Mesenchymal stem cell (in vitro differentiated cells and primary cell): ENCODE data around the gene CFDP1.
A peak's percentile ranks its signal among the peaks of the same experiment; 100 is the strongest.
"Not testable (repeated sequence)": the region's sequence is repeated elsewhere in the genome, so short reads cannot be mapped to it uniquely, and the experiment has no call there.

Experiments
- DNase-seq: peaks from one replicate; pipeline ENCODE4 v3.0.0-alpha.2; 2013
- H2AFZ ChIP-seq: one replicate; pipeline ENCODE4 v1.6.1; 2013; ENCODE audit warnings: low read depth, mild to moderate bottlenecking, control low read depth, inconsistent platforms, low read length, moderate library complexity
- H2AK5ac ChIP-seq: 2 replicates; pipeline ENCODE4 v1.6.1; 2013; ENCODE audit warnings: low read length, moderate library complexity, mild to moderate bottlenecking, inconsistent platforms; ENCODE audit not compliant: severe bottlenecking
- H2BK120ac ChIP-seq: one replicate; pipeline ENCODE4 v1.6.1; 2013; ENCODE audit warnings: low read depth, mild to moderate bottlenecking, inconsistent platforms, low read length, moderate library complexity
- H2BK12ac ChIP-seq, 2 experiments: one replicate each; pipeline ENCODE4 v1.6.1; 2013; ENCODE audit warnings: inconsistent platforms in 2 of 2, low read length in 2 of 2, mild to moderate bottlenecking in 2 of 2, moderate library complexity in 2 of 2, control low read depth in 1 of 2
- H2BK15ac ChIP-seq: one replicate; pipeline ENCODE4 v1.6.1; 2013; ENCODE audit warnings: mild to moderate bottlenecking, low read depth, inconsistent platforms; ENCODE audit not compliant: poor library complexity, severe bottlenecking
- H2BK5ac ChIP-seq: 2 replicates; pipeline ENCODE4 v1.6.1; 2013; ENCODE audit warnings: low read depth, mild to moderate bottlenecking, low read length, control low read depth, inconsistent platforms; ENCODE audit not compliant: poor library complexity, severe bottlenecking
- H3K14ac ChIP-seq, 2 experiments: one replicate each; pipeline ENCODE4 v1.6.1; 2013; ENCODE audit warnings: inconsistent platforms in 2 of 2, low read length in 2 of 2, control low read depth in 1 of 2, mild to moderate bottlenecking in 1 of 2, moderate library complexity in 1 of 2
- H3K18ac ChIP-seq, 2 experiments: one replicate each; pipeline ENCODE4 v1.6.1; 2013; ENCODE audit warnings: inconsistent platforms in 2 of 2, low read length in 2 of 2, control low read depth in 1 of 2, low read depth in 1 of 2, mild to moderate bottlenecking in 1 of 2
- H3K23ac ChIP-seq, 2 experiments: one replicate each; pipeline ENCODE4 v1.6.1; 2013; ENCODE audit warnings: inconsistent platforms in 2 of 2, low read length in 2 of 2, mild to moderate bottlenecking in 2 of 2, moderate library complexity in 2 of 2, control low read depth in 1 of 2
- H3K27ac ChIP-seq: 2 replicates; pipeline ENCODE4 v1.5.1; 2013; ENCODE audit warnings: mild to moderate bottlenecking, moderate library complexity, low read length, control low read depth, inconsistent platforms; ENCODE audit not compliant: poor library complexity, severe bottlenecking
- H3K27me3 ChIP-seq, 2 experiments: 2 replicates each; pipeline versions ENCODE4 v1.6.1 to v1.7.0; 2013; ENCODE audit warnings: low read length in 2 of 2, mild to moderate bottlenecking in 2 of 2, moderate library complexity in 2 of 2, control low read depth in 1 of 2, inconsistent platforms in 1 of 2; ENCODE audit not compliant: control insufficient read depth in 1 of 2, insufficient read depth in 1 of 2
- H3K36me3 ChIP-seq, 2 experiments: 2 replicates each; pipeline versions ENCODE4 v1.6.1 to v1.7.0; 2013; ENCODE audit warnings: low read length in 2 of 2, control low read depth in 1 of 2, inconsistent platforms in 1 of 2, low read depth in 1 of 2, mild to moderate bottlenecking in 1 of 2; ENCODE audit not compliant: insufficient read depth in 2 of 2, control insufficient read depth in 1 of 2
- H3K4ac ChIP-seq, 2 experiments: one replicate each; pipeline ENCODE4 v1.6.1; 2013; ENCODE audit warnings: inconsistent platforms in 2 of 2, low read length in 2 of 2, mild to moderate bottlenecking in 2 of 2, moderate library complexity in 2 of 2, control low read depth in 1 of 2, low read depth in 1 of 2
- H3K4me1 ChIP-seq: 2 replicates; pipeline ENCODE4 v1.6.1; 2013; ENCODE audit warnings: low read depth, low read length, control low read depth; ENCODE audit not compliant: control insufficient read depth, insufficient read depth
- H3K4me2 ChIP-seq: 2 replicates; pipeline ENCODE4 v1.6.1; 2013; ENCODE audit warnings: low read length, mild to moderate bottlenecking, inconsistent platforms; ENCODE audit not compliant: poor library complexity, severe bottlenecking
- H3K4me3 ChIP-seq, 2 experiments: 2 replicates each; pipeline versions ENCODE4 v1.5.1 to v1.7.0; 2013; ENCODE audit warnings: low read length in 2 of 2, mild to moderate bottlenecking in 2 of 2, control low read depth in 1 of 2, low read depth in 1 of 2; ENCODE audit not compliant: insufficient read depth in 1 of 2
- H3K79me1 ChIP-seq: replicated peaks from 2 replicates; pipeline ENCODE4 v1.6.1; 2013; ENCODE audit warnings: mild to moderate bottlenecking, control low read depth, low read length, inconsistent platforms; ENCODE audit not compliant: poor library complexity, severe bottlenecking
- H3K9ac ChIP-seq: 2 replicates; pipeline ENCODE4 v1.7.0; 2013; ENCODE audit warnings: mild to moderate bottlenecking, low read length, moderate library complexity
- H3K9me3 ChIP-seq: 2 replicates; pipeline ENCODE4 v1.7.0; 2013; ENCODE audit warnings: mild to moderate bottlenecking, low read length; ENCODE audit not compliant: control insufficient read depth
- H4K8ac ChIP-seq: one replicate; pipeline ENCODE4 v1.6.1; 2013; ENCODE audit warnings: inconsistent platforms, mild to moderate bottlenecking, low read length, moderate library complexity
- H4K91ac ChIP-seq: one replicate; pipeline ENCODE4 v1.6.1; 2013; ENCODE audit warnings: mild to moderate bottlenecking, low read length, inconsistent platforms
- WGBS: methylation state at CpG from one replicate; pipeline ENCODE4 v1.1.7; 2013; ENCODE audit warnings: mixed read lengths; 5-methylcytosine and 5-hydroxymethylcytosine counted together

The CFDP1 gene

GRCh38 chr16:75433732-75434413, 570 bp upstream of the CFDP1 start:
- Histone ChIP-seq H3K4me2 (peak overlapping the region; percentile 66), H2BK5ac (peak overlapping the region; percentile 2), H3K9me3 (no peaks in the 10 kb centered on the region), H3K14ac (no peak overlapping the region), H3K27ac (peak overlapping the region; percentile 98), H3K4ac (peak overlapping the region in 1 of 2 experiments; percentile 17), H2BK12ac (no peak overlapping the region), H3K79me1 (peaks cover 8% of the 10 kb centered on the region), H3K9ac (peak overlapping the region; percentile 97), H3K4me1 (peaks cover 17% of the 10 kb centered on the region), H2BK15ac (no peak overlapping the region), H3K4me3 (peak overlapping the region; percentile 58 to 96), H4K8ac (peak overlapping the region; percentile 69), H4K91ac (peak overlapping the region; percentile 9), H3K27me3 (no peaks in the 10 kb centered on the region), H2AFZ (peak overlapping the region; percentile 3), H3K18ac (peak overlapping the region; percentile 4 to 63), H3K36me3 (no peaks in the 10 kb centered on the region), H2BK120ac (peak overlapping the region; percentile 64), H2AK5ac (no peak overlapping the region), H3K23ac (no peak overlapping the region)
- WGBS = 4% methylated on average over 32 of the region's 32 CpGs
- DNase-seq = peak; percentile 98

GRCh38 chr16:75429621-75430403, 3.5 kb downstream of the CFDP1 start:
- no peak for DNase-seq
- Histone ChIP-seq H3K36me3 (peaks cover 0 to 4% of the 10 kb centered on the region in 2 experiments), H3K27me3 (no peaks in the 10 kb centered on the region), H2AFZ (no peak overlapping the region), H3K23ac (no peak overlapping the region), H2BK12ac (no peak overlapping the region), H3K4me1 (peaks cover 19% of the 10 kb centered on the region), H3K4ac (no peak overlapping the region), H3K14ac (no peak overlapping the region), H2BK15ac (no peak overlapping the region), H3K79me1 (peaks cover 8% of the 10 kb centered on the region), H3K4me3 (no peak overlapping the region), H2BK120ac (no peak overlapping the region), H3K4me2 (no peak overlapping the region), H3K18ac (no peak overlapping the region), H3K27ac (no peak overlapping the region), H4K8ac (no peak overlapping the region), H4K91ac (no peak overlapping the region), H2AK5ac (no peak overlapping the region), H3K9ac (no peak overlapping the region), H3K9me3 (no peaks in the 10 kb centered on the region), H2BK5ac (no peak overlapping the region)
- 92% methylated on average over 10 of the region's 11 CpGs for WGBS

GRCh38 chr16:75426524-75426923, 6.8 kb downstream of the CFDP1 start:
- H3K36me3 ChIP-seq, DNase-seq, H3K23ac ChIP-seq, H3K27ac ChIP-seq, H3K18ac ChIP-seq, H2BK120ac ChIP-seq, H4K8ac ChIP-seq, H2AFZ ChIP-seq, H3K9me3 ChIP-seq, H2BK12ac ChIP-seq, H3K4me2 ChIP-seq, H4K91ac ChIP-seq, H3K4ac ChIP-seq, H3K79me1 ChIP-seq, H3K4me3 ChIP-seq, H3K14ac ChIP-seq, H3K27me3 ChIP-seq, H2BK5ac ChIP-seq, H2BK15ac ChIP-seq, H2AK5ac ChIP-seq: not testable (repeated sequence)
- WGBS = 91% methylated on average over 2 of the region's 2 CpGs
- Histone ChIP-seq H3K4me1 (peaks cover 15% of the 10 kb centered on the region), H3K9ac (peak overlapping the region; percentile 35)

- Histone ChIP-seq H3K4me3 (peak overlapping the region in 1 of 2 experiments; percentile 70), H3K9ac (peak overlapping the region; percentile 83), H3K27ac (peak overlapping the region; percentile 59)
- H3K36me3 ChIP-seq, H4K91ac ChIP-seq, DNase-seq, H2BK120ac ChIP-seq, H3K9me3 ChIP-seq, H2BK15ac ChIP-seq, H3K79me1 ChIP-seq, H2BK12ac ChIP-seq, H2AK5ac ChIP-seq, H3K4ac ChIP-seq, H2AFZ ChIP-seq, H3K18ac ChIP-seq, H3K4me2 ChIP-seq, H2BK5ac ChIP-seq, H3K23ac ChIP-seq, H3K4me1 ChIP-seq, H3K14ac ChIP-seq, H4K8ac ChIP-seq, H3K27me3 ChIP-seq: not testable (repeated sequence)
- 94% methylated on average over 15 of the region's 18 CpGs for WGBS
Observed at GRCh38 chr16:75424105-75424762, 9.1 kb downstream of the CFDP1 start.
